ENCODE results near the gene APBA2. TPM values are rescaled to one million over a fixed set of nuclear protein-coding genes. Genes with fewer than 3 reads are reported as not detected.

APBA2 gene
- total RNA-seq, 1 experiment from 2014 or later, result 0.31 TPM

DNA sequence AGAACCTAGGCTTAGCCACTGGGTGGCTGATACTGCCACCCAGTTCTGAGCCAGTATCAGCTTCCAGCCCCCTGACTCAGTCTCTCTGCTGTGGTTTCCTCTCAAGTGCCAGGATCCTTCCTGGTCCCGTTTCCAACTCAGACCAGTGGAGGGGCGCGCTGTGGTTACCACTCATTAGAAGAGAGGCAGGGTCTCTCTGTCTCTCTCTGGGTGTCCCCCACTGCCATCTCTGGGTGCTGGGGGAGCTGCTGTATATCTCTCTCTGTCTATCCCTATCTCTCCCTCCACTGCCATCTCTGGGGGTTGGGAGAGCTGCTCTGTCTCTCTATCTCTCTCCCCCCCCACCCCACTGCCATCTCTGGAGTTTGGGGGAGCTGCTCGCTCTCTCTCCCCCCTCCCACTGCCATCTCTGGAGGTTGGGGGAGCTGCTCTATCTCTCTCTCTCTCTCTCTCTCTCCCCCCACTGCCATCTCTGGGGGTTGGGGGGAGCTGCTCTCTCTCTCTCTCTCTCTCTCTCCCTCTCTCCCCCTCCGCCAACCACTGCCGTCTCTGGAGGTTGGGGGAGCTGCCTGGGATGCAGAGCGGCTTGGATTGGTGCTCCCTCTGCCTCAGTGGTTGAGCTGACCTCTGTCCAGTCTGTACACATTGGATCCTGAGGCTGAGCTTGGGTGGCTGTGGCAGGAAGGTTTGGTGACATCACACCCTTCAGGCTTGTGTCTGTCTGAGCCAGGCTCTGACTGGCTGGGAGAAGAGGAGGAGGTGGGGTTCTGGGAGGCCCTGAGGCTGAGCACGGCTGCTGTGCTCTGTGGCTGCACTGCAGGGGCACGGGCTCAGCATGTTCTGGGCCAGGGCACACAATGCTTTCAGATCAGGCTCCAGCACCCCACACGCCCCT is 98.9 kb downstream of the APBA2 start:
- TF ChIP-seq, protein P1, sequence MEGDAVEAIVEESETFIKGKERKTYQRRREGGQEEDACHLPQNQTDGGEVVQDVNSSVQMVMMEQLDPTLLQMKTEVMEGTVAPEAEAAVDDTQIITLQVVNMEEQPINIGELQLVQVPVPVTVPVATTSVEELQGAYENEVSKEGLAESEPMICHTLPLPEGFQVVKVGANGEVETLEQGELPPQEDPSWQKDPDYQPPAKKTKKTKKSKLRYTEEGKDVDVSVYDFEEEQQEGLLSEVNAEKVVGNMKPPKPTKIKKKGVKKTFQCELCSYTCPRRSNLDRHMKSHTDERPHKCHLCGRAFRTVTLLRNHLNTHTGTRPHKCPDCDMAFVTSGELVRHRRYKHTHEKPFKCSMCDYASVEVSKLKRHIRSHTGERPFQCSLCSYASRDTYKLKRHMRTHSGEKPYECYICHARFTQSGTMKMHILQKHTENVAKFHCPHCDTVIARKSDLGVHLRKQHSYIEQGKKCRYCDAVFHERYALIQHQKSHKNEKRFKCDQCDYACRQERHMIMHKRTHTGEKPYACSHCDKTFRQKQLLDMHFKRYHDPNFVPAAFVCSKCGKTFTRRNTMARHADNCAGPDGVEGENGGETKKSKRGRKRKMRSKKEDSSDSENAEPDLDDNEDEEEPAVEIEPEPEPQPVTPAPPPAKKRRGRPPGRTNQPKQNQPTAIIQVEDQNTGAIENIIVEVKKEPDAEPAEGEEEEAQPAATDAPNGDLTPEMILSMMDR (IDR thresholded peaks at IDR 0.05), result no peak
- TF ChIP-seq TCF7L2 (IDR thresholded peaks at IDR 0.05; ENCODE audit: low read depth, low read length) (no peak), SIN3A (IDR thresholded peaks at IDR 0.05; ENCODE audit: borderline replicate concordance, insufficient read depth, low read depth, low read length) (no peak), POLR2AphosphoS5 (IDR thresholded peaks at IDR 0.05; ENCODE audit: low read depth, low read length) (no peak)
- intact Hi-C loops (cut with micrococcal nuclease; ENCODE audit: unreplicated experiment), result no loop called here
- Histone ChIP-seq H3K36me3 (ENCODE audit: control insufficient read depth, insufficient read depth, low read length) (no peaks in the 10 kb centered on the region), H3K27me3 (ENCODE audit: control insufficient read depth, insufficient read depth, low read length) (no peaks in the 10 kb centered on the region), H3K27ac (ENCODE audit: low read length) (no peak overlapping the region), H3K9me3 (ENCODE audit: control insufficient read depth, insufficient read depth, low read depth, low read length) (no peaks in the 10 kb centered on the region), H3K4me3 (ENCODE audit: low read depth in 2 of 2, low read length in 2 of 2) (no peak overlapping the region), H3K4me1 (ENCODE audit: control insufficient read depth, insufficient read depth, low read length) (no peaks in the 10 kb centered on the region)
- no TSS peak for BruUV-seq (replicated peaks)
- in situ Hi-C loops (cut with HindIII; ENCODE audit: low pct_unique_long_range_greater_than_20kb, low sequenced_read_pairs), result no loop called here
- ATAC-seq (no peak; the same call in 1 of the 2 replicates), DNase-seq (ENCODE audit: low read depth, low spot score) (no peak)
- ChIA-PET POLR2A (no interaction called here), CTCF (interaction anchor here (0.7 kb wide), 1 partner anchor 638 kb away, joined by 5 read pairs; no protein-coding TSS in a partner anchor)

DNA sequence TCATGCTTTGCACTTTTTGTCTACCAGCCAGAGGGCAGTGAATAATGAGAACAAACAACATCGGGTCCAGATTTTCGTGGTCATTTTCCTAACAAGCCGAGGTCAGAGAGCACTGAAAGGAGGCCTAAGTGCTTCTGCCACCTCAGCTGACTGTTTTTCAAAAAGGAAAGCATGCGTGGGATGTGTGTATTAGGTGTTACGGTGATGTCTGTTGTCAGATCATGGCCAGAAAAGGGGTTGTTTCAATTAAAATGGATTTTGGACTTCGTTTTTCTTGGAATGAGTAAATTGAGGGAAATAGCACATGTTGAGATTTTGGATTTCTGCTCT is 99.5 kb downstream of the APBA2 start:
- H3K27ac ChIP-seq (ENCODE audit: low read length), result no peak overlapping the region
- no TSS peak for BruUV-seq (replicated peaks)
- H3K27me3 ChIP-seq (ENCODE audit: control insufficient read depth, insufficient read depth, low read length), result no peaks in the 10 kb centered on the region
- H3K4me1 ChIP-seq (ENCODE audit: control insufficient read depth, insufficient read depth, low read length), result no peaks in the 10 kb centered on the region
- POLR2A ChIA-PET, result no interaction called here
- H3K4me3 ChIP-seq (ENCODE audit: low read depth in 2 of 2, low read length in 2 of 2), result no peak overlapping the region
- CTCF ChIA-PET, result interaction anchor here (0.7 kb wide), 1 partner anchor 637 kb away, joined by 5 read pairs; no protein-coding TSS in a partner anchor
- H3K9me3 ChIP-seq (ENCODE audit: control insufficient read depth, insufficient read depth, low read depth, low read length), result no peaks in the 10 kb centered on the region
- DNase-seq (ENCODE audit: low read depth, low spot score), result no peak
- TF ChIP-seq, protein P1 (IDR thresholded peaks at IDR 0.05), result no peak
- no peak for TF ChIP-seq SIN3A (IDR thresholded peaks at IDR 0.05; ENCODE audit: borderline replicate concordance, insufficient read depth, low read depth, low read length)
- TF ChIP-seq, protein P2, sequence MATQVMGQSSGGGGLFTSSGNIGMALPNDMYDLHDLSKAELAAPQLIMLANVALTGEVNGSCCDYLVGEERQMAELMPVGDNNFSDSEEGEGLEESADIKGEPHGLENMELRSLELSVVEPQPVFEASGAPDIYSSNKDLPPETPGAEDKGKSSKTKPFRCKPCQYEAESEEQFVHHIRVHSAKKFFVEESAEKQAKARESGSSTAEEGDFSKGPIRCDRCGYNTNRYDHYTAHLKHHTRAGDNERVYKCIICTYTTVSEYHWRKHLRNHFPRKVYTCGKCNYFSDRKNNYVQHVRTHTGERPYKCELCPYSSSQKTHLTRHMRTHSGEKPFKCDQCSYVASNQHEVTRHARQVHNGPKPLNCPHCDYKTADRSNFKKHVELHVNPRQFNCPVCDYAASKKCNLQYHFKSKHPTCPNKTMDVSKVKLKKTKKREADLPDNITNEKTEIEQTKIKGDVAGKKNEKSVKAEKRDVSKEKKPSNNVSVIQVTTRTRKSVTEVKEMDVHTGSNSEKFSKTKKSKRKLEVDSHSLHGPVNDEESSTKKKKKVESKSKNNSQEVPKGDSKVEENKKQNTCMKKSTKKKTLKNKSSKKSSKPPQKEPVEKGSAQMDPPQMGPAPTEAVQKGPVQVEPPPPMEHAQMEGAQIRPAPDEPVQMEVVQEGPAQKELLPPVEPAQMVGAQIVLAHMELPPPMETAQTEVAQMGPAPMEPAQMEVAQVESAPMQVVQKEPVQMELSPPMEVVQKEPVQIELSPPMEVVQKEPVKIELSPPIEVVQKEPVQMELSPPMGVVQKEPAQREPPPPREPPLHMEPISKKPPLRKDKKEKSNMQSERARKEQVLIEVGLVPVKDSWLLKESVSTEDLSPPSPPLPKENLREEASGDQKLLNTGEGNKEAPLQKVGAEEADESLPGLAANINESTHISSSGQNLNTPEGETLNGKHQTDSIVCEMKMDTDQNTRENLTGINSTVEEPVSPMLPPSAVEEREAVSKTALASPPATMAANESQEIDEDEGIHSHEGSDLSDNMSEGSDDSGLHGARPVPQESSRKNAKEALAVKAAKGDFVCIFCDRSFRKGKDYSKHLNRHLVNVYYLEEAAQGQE (IDR thresholded peaks at IDR 0.05; ENCODE audit: insufficient read depth in 1 of 2, low read depth in 2 of 2, low read length in 1 of 2), result no peak
- TF ChIP-seq TCF7L2 (IDR thresholded peaks at IDR 0.05; ENCODE audit: low read depth, low read length), result no peak
- no peak for TF ChIP-seq POLR2AphosphoS5 (IDR thresholded peaks at IDR 0.05; ENCODE audit: low read depth, low read length)
- in situ Hi-C loops (cut with HindIII; ENCODE audit: low pct_unique_long_range_greater_than_20kb, low sequenced_read_pairs), result no loop called here
- no peak for ATAC-seq
- no peaks in the 10 kb centered on the region for H3K36me3 ChIP-seq (ENCODE audit: control insufficient read depth, insufficient read depth, low read length)
- intact Hi-C loops (cut with micrococcal nuclease; ENCODE audit: unreplicated experiment), result no loop called here
